Measurements from ENCODE around the gene IL27RA. TPM values are rescaled to one million over a fixed set of nuclear protein-coding genes. Genes with fewer than 3 reads are reported as not detected.

The IL27RA gene
- total RNA-seq, 1 experiment from 2014 or later: 13.6 TPM

DNA sequence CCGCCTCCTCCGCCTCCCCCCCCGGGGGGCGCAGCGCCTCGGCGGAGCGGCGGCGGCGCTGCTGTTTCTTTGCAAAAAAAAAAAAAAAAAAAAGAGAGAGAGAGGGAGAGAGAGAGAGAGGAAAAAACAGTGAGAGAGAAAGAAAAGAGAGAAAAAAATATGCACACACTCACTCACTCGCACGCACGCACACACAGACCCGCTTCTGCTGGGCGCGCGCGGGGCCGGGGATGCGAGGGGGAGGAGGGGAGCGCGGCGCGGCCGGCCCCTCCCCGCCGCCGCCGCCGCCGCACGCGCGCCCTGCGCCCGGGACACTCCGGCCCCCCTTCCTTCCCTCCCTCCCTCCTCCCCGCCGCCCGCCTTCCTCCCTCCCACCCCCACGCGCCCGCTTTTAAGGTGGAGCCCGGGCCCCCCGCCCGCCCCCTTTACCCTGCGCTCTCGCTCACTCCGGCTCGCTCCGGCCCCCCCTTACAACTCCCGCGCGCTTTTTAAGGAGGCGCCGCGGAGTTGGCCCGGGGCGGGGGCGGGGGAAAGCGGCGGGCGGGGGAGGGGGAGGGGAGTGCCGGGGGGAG is 59.0 kb downstream of the IL27RA start, which contains the start of gene SAMD1:
Gene SAMD1 (minus strand): TSS at position 243 of the 572 bp plus-strand sequence.
- Mint-ChIP-seq H3K27me3 (ENCODE audit: low read depth) (peaks cover 21% of the 10 kb centered on the region), H3K4me3 (peak within 1 kb of the TSS; percentile 78 to 98), H3K4me1 (peaks cover 12% of the 10 kb centered on the region in 2 experiments), H3K9me3 (peaks cover 13 to 15% of the 10 kb centered on the region in 2 experiments), H3K36me3 (ENCODE audit: insufficient read depth in 1 of 3, low read depth in 3 of 3) (peaks cover 17 to 36% (median 29%) of the 10 kb centered on the region in 3 experiments), H3K27ac (peak within 1 kb of the TSS; percentile 70 to 92 (median 78); a peak in 5 of 7 replicates)
- Histone ChIP-seq H3T11ph (ENCODE audit: low read length) (no peak within 1 kb of the TSS), H2BK20ac (ENCODE audit: low read depth, low read length, poor library complexity, severe bottlenecking) (no peak within 1 kb of the TSS), H4K20me1 (ENCODE audit: control insufficient read depth, insufficient read depth, insufficient read length) (no peaks in the 10 kb centered on the region), H2AK5ac (ENCODE audit: insufficient read length, low read length) (no peak within 1 kb of the TSS), H3K56ac (ENCODE audit: insufficient read length, low read depth, low read length) (no peak within 1 kb of the TSS), H3K27ac (ENCODE audit: insufficient read length, low read depth, low read length) (no peak within 1 kb of the TSS), H2BK15ac (ENCODE audit: low read depth, low read length) (no peak within 1 kb of the TSS), H3K4me2 (ENCODE audit: insufficient read depth, insufficient read length, low read length) (peak within 1 kb of the TSS; percentile 68), H3K9ac (ENCODE audit: extremely low read depth, insufficient read length, low read length) (no peak within 1 kb of the TSS), H3K4me1 (ENCODE audit: insufficient read depth, low read length) (no peaks in the 10 kb centered on the region), H3K9me3 (ENCODE audit: control insufficient read depth, low read depth, low read length) (peaks cover 6% of the 10 kb centered on the region), H3K27me3 (ENCODE audit: insufficient read depth, low read length) (no peaks in the 10 kb centered on the region), H3K4ac (ENCODE audit: low read depth, low read length) (no peak within 1 kb of the TSS), H2BK120ac (ENCODE audit: low read depth, low read length, poor library complexity, severe bottlenecking) (no peak within 1 kb of the TSS), H2AFZ (ENCODE audit: low read length) (no peak within 1 kb of the TSS), H3K23ac (ENCODE audit: insufficient read length, low read depth, low read length) (no peak within 1 kb of the TSS), H4K5ac (ENCODE audit: insufficient read length, low read depth, low read length) (no peak within 1 kb of the TSS), H3K79me2 (ENCODE audit: insufficient read depth, low read length) (no peaks in the 10 kb centered on the region), H4K91ac (ENCODE audit: insufficient read length, low read depth, low read length) (no peak within 1 kb of the TSS), H3K79me1 (ENCODE audit: insufficient read depth, low read depth, low read length, poor library complexity, severe bottlenecking) (no peaks in the 10 kb centered on the region), H3K23me2 (ENCODE audit: insufficient read length, low read depth, low read length, poor library complexity, severe bottlenecking) (peaks cover 8% of the 10 kb centered on the region), H2BK5ac (ENCODE audit: insufficient read length, low read length) (no peak within 1 kb of the TSS), H3K18ac (ENCODE audit: insufficient read length, low read depth, low read length) (no peak within 1 kb of the TSS), H4K8ac (replicated peaks; ENCODE audit: insufficient read length, low read depth, low read length) (no peak within 1 kb of the TSS), H2BK12ac (ENCODE audit: insufficient read length, low read depth, low read length) (no peak within 1 kb of the TSS), H3K14ac (ENCODE audit: insufficient read depth, low read length) (no peak within 1 kb of the TSS; the same call in 1 of the 2 replicates)
- WGBS (ENCODE audit: extremely low coverage, insufficient read length, low lambda C conversion rate): no CpG with 5 or more reads among the region's 65 CpGs
- TF ChIP-seq, protein P1, sequence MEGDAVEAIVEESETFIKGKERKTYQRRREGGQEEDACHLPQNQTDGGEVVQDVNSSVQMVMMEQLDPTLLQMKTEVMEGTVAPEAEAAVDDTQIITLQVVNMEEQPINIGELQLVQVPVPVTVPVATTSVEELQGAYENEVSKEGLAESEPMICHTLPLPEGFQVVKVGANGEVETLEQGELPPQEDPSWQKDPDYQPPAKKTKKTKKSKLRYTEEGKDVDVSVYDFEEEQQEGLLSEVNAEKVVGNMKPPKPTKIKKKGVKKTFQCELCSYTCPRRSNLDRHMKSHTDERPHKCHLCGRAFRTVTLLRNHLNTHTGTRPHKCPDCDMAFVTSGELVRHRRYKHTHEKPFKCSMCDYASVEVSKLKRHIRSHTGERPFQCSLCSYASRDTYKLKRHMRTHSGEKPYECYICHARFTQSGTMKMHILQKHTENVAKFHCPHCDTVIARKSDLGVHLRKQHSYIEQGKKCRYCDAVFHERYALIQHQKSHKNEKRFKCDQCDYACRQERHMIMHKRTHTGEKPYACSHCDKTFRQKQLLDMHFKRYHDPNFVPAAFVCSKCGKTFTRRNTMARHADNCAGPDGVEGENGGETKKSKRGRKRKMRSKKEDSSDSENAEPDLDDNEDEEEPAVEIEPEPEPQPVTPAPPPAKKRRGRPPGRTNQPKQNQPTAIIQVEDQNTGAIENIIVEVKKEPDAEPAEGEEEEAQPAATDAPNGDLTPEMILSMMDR (conservative IDR thresholded peaks at IDR 0.05): no peak
- peak; percentile 79 for DNase-seq
